GM19324 (cell line): ENCODE data around the gene CCP110.

Experiments used
- ATAC-seq: cut with Tn5 transposase; IDR thresholded peaks from one replicate; pipeline ENCODE4 v1.9.1; 2021; ENCODE audit warnings: mild to moderate bottlenecking, moderate library complexity; ENCODE audit not compliant: unreplicated experiment, low FRiP score

The CCP110 gene

GRCh38 chr16:19523559-19524355 is at the start of gene CCP110:
Gene CCP110 (plus strand): TSS chr16:19523942. CDS start chr16:19527882, 3,940 bp downstream.
- ATAC-seq: peak; percentile 71

GRCh38 chr16:19474617-19475016 is 49.1 kb upstream of the CCP110 start:
- ATAC-seq: no peak

DNA sequence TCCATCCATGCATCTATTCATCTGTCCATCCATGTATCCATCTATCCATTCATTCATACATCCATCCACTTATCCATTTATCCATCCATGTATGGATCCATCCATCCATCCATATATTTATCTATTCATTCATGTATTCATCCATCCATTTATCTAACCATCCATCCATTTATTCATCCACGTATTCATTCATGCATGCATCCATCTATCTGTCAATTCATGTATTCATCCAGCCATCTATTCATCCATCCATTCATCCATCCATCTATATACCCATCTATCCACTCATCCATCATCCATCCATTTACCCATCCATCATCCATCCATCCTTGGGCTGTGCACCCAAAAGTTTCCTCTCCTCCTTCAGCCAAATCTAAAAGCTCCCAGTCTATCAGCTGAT is 45.2 kb upstream of the CCP110 start:
- ATAC-seq: no peak

DNA sequence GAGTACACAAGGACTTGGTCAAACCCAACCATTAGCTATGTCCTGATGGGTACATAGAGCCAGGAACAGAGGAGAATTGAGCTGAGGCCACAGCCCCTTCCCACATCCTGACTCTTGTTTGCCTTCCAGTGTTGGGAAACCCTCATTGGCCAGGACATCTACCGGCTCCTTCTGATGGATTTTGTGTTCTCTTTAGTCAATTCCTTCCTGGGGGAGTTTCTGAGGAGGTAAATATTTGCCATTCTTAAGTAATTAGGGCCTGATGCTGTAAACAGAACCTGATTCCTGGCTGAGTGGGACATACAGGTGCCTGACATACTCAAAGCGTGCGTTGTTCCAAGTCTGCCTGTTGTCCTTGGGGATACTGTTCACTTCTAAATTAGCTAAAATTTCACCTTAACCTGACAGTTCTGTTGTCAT is 44.4 kb upstream of the CCP110 start:
- no peak for ATAC-seq

DNA sequence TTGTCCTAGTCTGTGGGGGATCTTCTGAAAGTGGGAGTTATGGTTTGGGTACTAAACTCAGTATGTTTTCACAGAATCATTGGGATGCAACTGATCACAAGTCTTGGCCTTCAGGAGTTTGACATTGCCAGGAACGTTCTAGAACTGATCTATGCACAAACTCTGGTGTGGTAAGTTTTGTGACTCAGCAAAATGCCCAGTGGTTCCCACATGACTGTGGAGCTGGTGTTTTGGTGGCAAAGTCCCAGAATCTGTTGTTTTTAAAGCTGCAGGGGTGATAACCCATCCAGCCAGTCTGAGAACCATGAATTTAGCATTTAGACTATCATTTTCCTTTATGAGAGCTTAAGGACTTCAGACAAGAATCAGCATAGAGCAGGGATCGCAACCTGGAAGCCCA is 42.4 kb upstream of the CCP110 start:
- no peak for ATAC-seq

DNA sequence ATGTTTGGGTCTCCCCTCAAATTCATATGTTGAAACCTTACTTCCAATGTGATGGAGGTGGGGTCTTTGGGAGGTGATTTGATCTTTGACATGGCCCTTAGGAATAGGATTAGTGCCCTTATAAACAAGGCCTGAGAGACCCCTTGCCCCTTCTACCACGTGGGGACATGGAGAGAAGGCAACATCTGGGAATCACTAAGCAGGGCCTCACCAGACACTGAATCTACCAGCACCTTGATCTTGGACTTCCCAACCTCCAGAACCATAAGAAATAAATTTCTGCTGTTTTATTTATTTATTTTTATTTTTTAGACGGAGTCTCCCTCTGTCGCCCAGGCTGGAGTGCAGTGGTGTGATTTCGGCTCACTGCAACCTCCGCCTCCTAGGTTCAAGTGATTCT is 42.0 kb upstream of the CCP110 start:
- no peak for ATAC-seq

DNA sequence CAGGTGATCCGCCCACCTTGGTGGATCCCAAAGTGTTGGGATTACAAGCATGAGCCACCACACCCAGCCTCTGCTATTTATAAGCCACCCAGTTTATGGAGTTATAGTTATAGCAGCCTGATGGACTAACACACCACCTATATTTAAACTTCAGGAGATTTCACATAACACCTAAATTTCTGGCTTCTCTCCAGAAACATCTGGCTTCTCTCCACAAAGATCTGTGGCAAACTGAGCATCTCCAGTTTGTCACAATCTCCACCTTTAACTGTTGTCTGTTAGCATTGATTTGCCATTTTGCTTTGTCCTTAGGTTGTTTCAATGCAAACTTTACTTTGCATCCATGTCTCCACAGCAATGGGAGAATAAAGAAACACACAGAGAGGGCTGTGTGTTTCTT is 41.5 kb upstream of the CCP110 start:
- ATAC-seq: no peak

- no peak for ATAC-seq
These were observed 39.6 kb upstream of the CCP110 start for GRCh38 chr16:19484096-19484495.

DNA sequence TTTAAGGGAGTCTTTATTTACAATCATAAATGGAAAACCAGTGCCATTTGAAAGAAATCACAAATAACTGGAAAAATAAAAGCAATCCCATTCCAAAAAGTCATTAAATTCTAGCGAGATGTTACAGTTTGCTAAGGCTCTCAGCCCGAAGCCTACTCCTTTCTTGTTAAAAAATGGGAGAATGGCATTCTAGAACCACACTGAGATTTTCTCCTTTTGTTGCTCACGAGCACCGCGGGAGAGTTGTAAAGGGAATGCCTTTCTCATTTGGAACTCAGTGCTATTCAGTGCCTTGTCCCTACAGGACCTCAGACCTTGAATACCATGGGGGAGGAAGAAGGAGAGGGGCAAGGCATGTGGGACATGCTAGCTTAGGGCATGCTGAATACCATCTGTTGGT is 38.1 kb upstream of the CCP110 start:
- no peak for ATAC-seq

- no peak for ATAC-seq
These were observed 37.7 kb upstream of the CCP110 start for GRCh38 chr16:19486051-19486450.

- no peak for ATAC-seq
These were observed 36.9 kb upstream of the CCP110 start for GRCh38 chr16:19486750-19487325.

DNA sequence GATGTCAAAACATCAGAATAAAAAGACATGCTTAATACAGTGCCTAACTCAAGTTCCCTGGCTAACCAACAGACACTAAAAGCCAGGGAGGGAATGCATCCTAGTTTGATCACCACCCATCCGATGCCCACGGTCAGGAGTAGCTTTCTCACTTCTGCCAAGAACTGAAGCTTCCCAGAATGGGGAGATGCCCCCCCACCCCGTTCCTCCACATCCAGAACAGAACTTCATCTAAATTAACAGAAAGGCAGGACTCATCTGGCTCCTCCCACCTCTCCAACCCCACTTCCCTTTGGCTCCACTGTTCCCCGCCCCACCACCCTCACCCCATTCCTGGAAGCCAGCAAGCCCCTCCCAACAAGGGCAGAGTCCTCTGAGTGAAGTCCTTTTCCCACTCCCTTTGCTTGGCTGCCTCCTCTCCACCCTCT is 35.5 kb upstream of the CCP110 start:
- no peak for ATAC-seq

DNA sequence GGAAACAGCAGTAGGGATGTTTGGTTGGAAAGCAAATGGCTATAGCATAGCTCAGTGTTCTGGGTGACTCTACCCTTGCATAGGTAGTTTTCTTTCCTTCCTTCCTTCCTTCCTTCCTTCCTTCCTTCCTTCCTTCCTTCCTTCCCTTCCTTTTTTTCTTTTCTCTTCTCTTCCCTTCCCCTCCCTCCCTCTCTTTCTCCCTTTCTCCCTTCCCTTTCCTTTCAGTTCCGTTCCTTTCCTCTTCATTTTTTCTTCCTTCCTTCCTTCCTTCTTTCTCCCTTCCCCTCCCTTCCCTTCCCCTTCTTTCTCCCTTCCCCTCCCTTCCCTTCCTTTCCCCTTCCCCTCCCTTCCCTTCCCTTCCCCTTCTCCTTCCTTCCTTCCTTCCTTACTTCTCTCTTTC is 33.1 kb upstream of the CCP110 start:
- no peak for ATAC-seq

DNA sequence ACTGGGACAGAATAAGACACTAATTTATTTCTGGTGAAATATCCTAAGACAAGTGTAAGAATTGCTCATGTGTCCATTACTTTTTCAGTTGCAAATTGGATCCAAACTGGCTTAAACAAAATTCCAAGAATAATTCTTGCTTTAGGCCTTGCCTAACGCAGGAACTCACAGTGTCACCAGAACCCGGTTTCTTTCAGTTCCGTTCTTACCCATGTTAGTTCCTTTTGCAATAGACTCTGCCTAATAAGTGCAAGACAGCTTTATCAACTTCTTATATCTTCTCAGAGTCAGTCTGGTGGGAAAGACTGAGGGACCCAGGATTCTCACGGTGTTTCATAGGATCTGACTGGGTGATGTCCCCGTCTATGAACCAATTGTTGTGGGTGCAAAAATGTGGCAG is 26.6 kb upstream of the CCP110 start:
- ATAC-seq: no peak

GRCh38 chr16:19499006-19499405 is 24.7 kb upstream of the CCP110 start:
- ATAC-seq: no peak

DNA sequence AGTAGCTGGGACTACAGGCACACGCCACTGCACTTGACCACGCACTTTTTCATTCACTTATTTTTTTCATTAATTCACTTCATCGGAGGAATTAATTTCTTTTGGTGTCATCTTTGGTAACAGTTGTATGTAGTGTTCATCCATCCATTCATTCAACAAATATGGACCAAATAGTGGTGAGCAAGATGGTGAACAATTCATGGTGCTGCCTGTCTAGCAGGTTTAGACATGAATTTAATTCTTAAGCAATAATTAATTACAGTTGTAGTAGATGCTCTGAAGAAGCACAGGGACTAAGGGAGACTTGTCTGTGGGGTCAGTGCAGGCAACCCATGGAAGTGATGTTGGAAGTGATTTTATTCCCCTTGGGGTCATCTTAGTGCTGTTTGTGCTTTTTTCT is 24.3 kb upstream of the CCP110 start:
- no peak for ATAC-seq

- no peak for ATAC-seq
These were observed 21.2 kb upstream of the CCP110 start for GRCh38 chr16:19502395-19503131.

DNA sequence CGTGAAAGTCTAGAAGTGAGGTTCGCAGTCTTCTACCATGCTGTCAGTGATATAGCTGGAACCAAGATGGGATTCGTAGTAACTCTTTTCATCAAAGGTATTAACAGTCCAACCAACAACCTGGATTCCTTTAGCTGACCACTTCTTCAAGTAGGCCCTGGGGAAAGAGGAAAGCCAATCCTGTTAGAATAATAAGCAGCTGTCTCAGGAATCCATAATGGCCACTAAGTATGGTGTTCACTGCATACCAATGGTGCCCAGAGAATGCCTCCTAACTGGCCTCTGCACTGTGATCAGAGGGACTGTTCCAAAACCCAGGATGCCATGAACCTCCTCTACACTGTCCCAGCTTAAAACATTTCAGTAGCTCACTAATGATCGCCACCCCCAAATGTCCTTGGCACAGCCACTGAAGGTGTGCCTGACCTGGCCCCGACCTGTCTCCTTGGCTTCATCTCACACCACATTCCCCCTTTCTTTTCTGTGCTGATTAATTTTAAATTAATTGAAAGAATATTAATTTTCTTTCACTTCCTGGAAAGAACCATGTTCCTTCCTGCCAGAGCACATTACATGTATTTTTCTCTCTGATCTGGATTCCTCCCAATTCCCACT is 20.2 kb upstream of the CCP110 start:
- ATAC-seq: no peak

- no peak for ATAC-seq
These were observed 18.0 kb upstream of the CCP110 start for GRCh38 chr16:19505600-19506303.

DNA sequence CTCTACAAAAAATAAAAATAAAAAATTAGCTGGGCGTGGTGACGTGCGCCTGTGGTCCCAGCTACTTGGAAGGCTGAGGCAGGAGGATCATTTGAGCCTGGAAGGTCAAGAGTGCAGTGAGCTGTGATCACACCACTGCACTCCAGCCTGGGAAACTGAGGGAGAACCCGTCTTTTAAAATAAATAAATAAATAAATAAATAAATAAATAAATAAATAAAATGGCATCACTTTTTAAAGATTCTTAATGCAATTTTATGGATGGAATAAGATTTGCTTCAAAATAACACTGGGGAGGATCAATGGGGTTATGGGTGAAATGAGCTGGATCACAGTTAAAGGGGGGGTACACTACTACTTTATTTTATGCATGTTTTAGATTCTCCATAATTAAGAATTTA is 16.8 kb upstream of the CCP110 start:
- ATAC-seq: no peak

DNA sequence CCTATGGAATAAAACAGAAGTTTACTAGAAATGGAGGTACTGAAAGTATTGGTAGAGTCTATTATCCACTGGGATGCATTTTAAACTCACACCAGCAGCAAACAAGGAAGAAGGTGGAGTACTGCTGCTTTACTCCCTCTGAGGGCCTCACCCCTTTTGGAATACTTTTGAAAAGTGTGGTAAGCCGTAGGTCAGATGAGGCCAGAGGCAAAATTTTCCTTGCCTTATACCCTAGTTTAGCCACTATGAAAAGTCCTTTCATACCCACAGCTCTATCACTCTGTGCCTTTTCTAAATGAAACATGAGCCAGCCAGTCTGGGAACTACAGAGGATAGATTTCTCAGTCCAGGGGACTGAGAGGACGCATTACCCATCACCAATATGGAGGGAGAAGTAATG is 15.9 kb upstream of the CCP110 start:
- ATAC-seq: no peak
